K562 (cell line): ENCODE data around the gene GUK1. TPM values are rescaled to one million over a fixed set of nuclear protein-coding genes. Genes with fewer than 3 reads are reported as not detected.

ENCODE experiments used
- AFF1 ChIP-seq, 2 experiments: fragments of 450-650 bp; IDR thresholded peaks; 2 replicates each; pipeline ENCODE4 v1.6.1; 2018; ENCODE audit warnings: mild to moderate bottlenecking in 2 of 2, low read depth in 1 of 2; ENCODE audit not compliant: partially characterized antibody in 2 of 2
- ARNT ChIP-seq, 2 experiments: fragments of 450-650 bp; IDR thresholded peaks; 2 replicates each; pipeline ENCODE4 v1.6.1; 2016; ENCODE audit warnings: mild to moderate bottlenecking in 1 of 2
- CBX8 ChIP-seq: fragments of 200-600 bp; sonication (generic); IDR thresholded peaks from 2 replicates; pipeline ENCODE4 v1.6.1; 2012; ENCODE audit warnings: borderline replicate concordance, mixed run types, low read depth, mild to moderate bottlenecking, moderate library complexity, mixed read lengths, low read length, control low read depth, inconsistent platforms; ENCODE audit not compliant: poor library complexity, severe bottlenecking; ENCODE audit errors: extremely low read depth
- CREB3 ChIP-seq: fragments of 450-650 bp; conservative IDR thresholded peaks from 2 replicates; pipeline ENCODE4 v1.6.1; 2016; ENCODE audit warnings: missing genetic modification characterization, low read depth, mild to moderate bottlenecking, missing compliant biosample characterization, moderate library complexity
- CTBP1 ChIP-seq: fragments of 450-650 bp; IDR thresholded peaks from 2 replicates; pipeline ENCODE4 v1.6.1; 2016; ENCODE audit warnings: borderline replicate concordance
- EZH2 ChIP-seq: IDR thresholded peaks from 2 replicates; pipeline ENCODE4 v1.6.1; 2012; ENCODE audit warnings: low read depth, mild to moderate bottlenecking, inconsistent platforms, low read length, borderline replicate concordance
- GABPB1 ChIP-seq: sonication (generic); formaldehyde crosslinking; IDR thresholded peaks from 2 replicates; pipeline ENCODE4 v1.8.0; 2022; ENCODE audit warnings: mild to moderate bottlenecking, missing genetic modification reagents
- MEF2A ChIP-seq: IDR thresholded peaks from 2 replicates; pipeline ENCODE4 v1.6.1; 2011; ENCODE audit warnings: low read depth, mild to moderate bottlenecking, low read length, moderate library complexity; ENCODE audit not compliant: control insufficient read depth
- MLX ChIP-seq, 2 experiments: fragments of 450-650 bp in 1 of 2; sonication (generic) in 1 of 2; formaldehyde crosslinking; conservative IDR thresholded peaks; 2 replicates each; pipeline versions ENCODE4 v1.4.0 to v1.8.1; 2020 to 2022; ENCODE audit warnings: mild to moderate bottlenecking in 1 of 2, missing genetic modification reagents in 1 of 2
- MYC ChIP-seq, 2 experiments: fragments of 250-450 bp in 1 of 2; sonication (Bioruptor Pico) in 1 of 2; IDR thresholded peaks; 2 replicates each; pipeline versions ENCODE4 v1.5.1 to v1.6.1; 2012 to 2021; ENCODE audit warnings: low read depth in 2 of 2, borderline replicate concordance in 1 of 2, improper control_type of control experiment in 1 of 2, low read length in 1 of 2, mild to moderate bottlenecking in 1 of 2, moderate library complexity in 1 of 2
- NCOA2 ChIP-seq, 2 experiments: fragments of 450-650 bp; IDR thresholded peaks; 2 replicates each; pipeline ENCODE4 v1.6.1; 2018; ENCODE audit warnings: mild to moderate bottlenecking in 2 of 2, moderate library complexity in 1 of 2; ENCODE audit not compliant: partially characterized antibody in 2 of 2
- NCOR1 ChIP-seq: fragments of 450-650 bp; IDR thresholded peaks from 2 replicates; pipeline ENCODE4 v1.6.1; 2016; ENCODE audit warnings: mild to moderate bottlenecking, moderate library complexity
- POLR2AphosphoS5 ChIP-seq: IDR thresholded peaks from 2 replicates; pipeline ENCODE4 v1.6.1; 2011; ENCODE audit warnings: mild to moderate bottlenecking, low read depth, low read length, moderate library complexity; ENCODE audit not compliant: control insufficient read depth, insufficient read depth
- PTTG1 ChIP-seq: fragments of 450-650 bp; IDR thresholded peaks from 2 replicates; pipeline ENCODE4 v1.6.1; 2016; ENCODE audit warnings: low read depth, mild to moderate bottlenecking, missing genetic modification characterization, missing compliant biosample characterization
- RBM34 ChIP-seq: fragments of 200-400 bp; formaldehyde crosslinking; IDR thresholded peaks from 2 replicates; pipeline ENCODE4 v1.6.1; 2018; ENCODE audit warnings: low read length, borderline replicate concordance; ENCODE audit not compliant: insufficient read depth
- ZNF395 ChIP-seq: fragments of 200-800 bp; sonication (Bioruptor generic); IDR thresholded peaks from 2 replicates; pipeline ENCODE4 v1.6.1; 2017; ENCODE audit warnings: missing genetic modification characterization, missing compliant biosample characterization
- ZNF57 ChIP-seq: fragments of 450-650 bp; formaldehyde crosslinking; IDR thresholded peaks from 2 replicates; pipeline ENCODE4 v1.4.0; 2020; ENCODE audit warnings: mild to moderate bottlenecking, moderate library complexity
- polyA plus RNA-seq, 8 experiments: library from polyadenylated mRNA; depleted of rRNA in 4 of 8; stranded (reverse) in 5 of 8; unstranded in 3 of 8; fragments of >200 nt; fragmentation: Nextera tagmentation in 2 of 8; fragmentation: Illumina TruSeq in 1 of 8; extraction: Ambion mirVana in 2 of 8; extraction: Trizol in 1 of 8; gene quantifications; 2 replicates each; pipeline versions ENCODE4 v1.2.1 to v1.2.3, GENCODE V29; 2011 to 2014; ENCODE audit warnings: inconsistent platforms in 1 of 8, missing spikeins in 1 of 8
- total RNA-seq, 7 experiments: library from RNA; depleted of rRNA in 6 of 7; stranded (reverse); fragments of >200 nt in 6 of 7; fragmentation: Illumina TruSeq in 2 of 7; extraction: Trizol in 2 of 7; gene quantifications; 2 replicates each; pipeline versions ENCODE4 v1.2.1 to v1.2.3, GENCODE V29; 2011 to 2021; ENCODE audit warnings: low replicate concordance in 1 of 7

Gene GUK1
- total and polyA plus RNA-seq, 9 of the 15 experiments (the other 6 are each of a cell fraction or from before 2014, with no cell fraction given): 7.0 to 331 (median 132) TPM

DNA sequence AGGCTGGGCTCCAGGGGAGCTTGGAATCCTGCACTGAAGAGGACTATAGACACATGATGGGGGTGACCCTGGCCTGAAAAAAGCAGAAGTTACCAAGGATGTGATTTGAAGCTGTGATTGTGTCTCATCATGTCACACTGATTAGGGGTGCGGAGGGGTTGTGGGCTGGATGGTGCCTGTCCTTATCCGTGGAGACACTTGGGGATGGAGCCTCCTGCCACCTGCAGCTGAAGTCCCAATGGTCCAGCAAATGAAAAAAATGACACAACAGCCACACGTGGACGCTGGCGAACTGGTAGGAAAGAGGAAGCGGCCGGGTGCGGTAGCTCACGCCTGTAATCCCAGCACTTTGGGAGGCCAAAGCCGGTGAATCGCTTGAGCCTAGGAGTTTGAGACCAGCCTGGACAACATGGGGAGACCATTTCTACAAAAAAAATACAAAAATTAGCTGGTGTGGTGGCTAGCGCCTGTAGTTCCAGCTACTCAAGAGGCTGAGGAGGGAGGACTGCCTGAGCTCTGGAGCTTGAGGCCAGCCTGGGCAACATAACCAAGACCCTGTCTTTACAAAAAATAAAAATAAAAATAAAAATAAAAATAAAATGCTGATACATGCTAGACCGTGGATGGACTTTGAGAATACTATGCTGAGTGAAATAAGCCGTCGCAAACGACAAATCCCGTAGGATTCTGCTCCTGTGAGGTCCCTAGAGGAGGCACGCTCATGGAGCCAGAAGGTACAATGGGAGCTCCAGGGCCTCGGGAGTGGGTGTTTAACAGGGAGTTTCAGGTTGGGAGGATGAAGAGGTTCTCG lies 24.7 kb downstream of the GUK1 start (continued):
- TF ChIP-seq MLX (CRISPR knock-in tag; conservative IDR thresholded peaks at IDR 0.05): no peak
- peak; percentile 54; the same call in 1 of the 2 replicates for TF ChIP-seq GABPB1 (CRISPR knock-in tag)
- no peak for TF ChIP-seq ZNF57 (CRISPR knock-in tag)
- TF ChIP-seq NCOR1: peak; percentile 80
- TF ChIP-seq MEF2A: no peak
- TF ChIP-seq PTTG1: no peak
- peak; percentile 87 for TF ChIP-seq MYC (IDR thresholded peaks at IDR 0.05; ENCODE audit: low read depth, low read length)
- TF ChIP-seq MYC (CRISPR knock-in tag; IDR thresholded peaks at IDR 0.05; ENCODE audit: borderline replicate concordance, low read depth): no peak
- TF ChIP-seq ZNF395: peak; percentile 85; the same call in 1 of the 2 replicates
- no peak for TF ChIP-seq EZH2
- TF ChIP-seq CREB3 (tag): no peak
- TF ChIP-seq RBM34: no peak
- no peak for TF ChIP-seq CBX8
- no peak for TF ChIP-seq AFF1 (IDR thresholded peaks at IDR 0.05; ENCODE audit: low read depth in 1 of 2, partially characterized antibody in 2 of 2)
- TF ChIP-seq POLR2AphosphoS5: peak; percentile 73; the same call in 1 of the 2 replicates
- TF ChIP-seq ARNT (IDR thresholded peaks at IDR 0.05): peak in 1 of 2 experiments; percentile 20; a peak in 2 of 4 replicates
- peak; percentile 99 for TF ChIP-seq CTBP1
- no peak for TF ChIP-seq NCOA2 (IDR thresholded peaks at IDR 0.05; ENCODE audit: partially characterized antibody in 2 of 2)
